ENCODE measurements around the gene SUMO4.

GRCh38 chr6:149419696-149420404 is 19.8 kb downstream of the SUMO4 start:
- TF ChIP-seq EP300 (IDR thresholded peaks at IDR 0.05) (no peak), CTCF (IDR thresholded peaks at IDR 0.05) (no peak)

All from sigmoid colon (tissue), 4 donors.